HEK293T (cell line): Measurements from ENCODE around the gene ARHGAP26.

ENCODE experiments used
- BHLHE40 ChIP-seq: fragments of 450-650 bp; IDR thresholded peaks from 2 replicates; pipeline ENCODE4 v1.6.1; 2016; ENCODE audit warnings: mild to moderate bottlenecking, moderate library complexity, borderline replicate concordance
- LEF1 ChIP-seq: fragments of 450-650 bp; IDR thresholded peaks from 2 replicates; pipeline ENCODE4 v1.6.1; 2017; ENCODE audit warnings: mild to moderate bottlenecking, borderline replicate concordance

- TF ChIP-seq BHLHE40, result no peak
- no peak for TF ChIP-seq LEF1
Observed at GRCh38 chr5:143225511-143225910, 455.3 kb downstream of the ARHGAP26 start.
